Neural crest cell (in vitro differentiated cells): ENCODE data around the gene AGAP2. TPM values are rescaled to one million over a fixed set of nuclear protein-coding genes. Genes with fewer than 3 reads are reported as not detected.

ENCODE experiments used
- DNase-seq: peaks from one replicate; pipeline ENCODE4 v3.0.0; 2021; ENCODE audit warnings: low read depth, mixed read lengths, low spot score
- H3K27ac Mint-ChIP-seq: one replicate; pipeline ENCODE4 v1.8.0; 2021; ENCODE audit warnings: mild to moderate bottlenecking, mixed read lengths; ENCODE audit not compliant: unreplicated experiment
- H3K27me3 Mint-ChIP-seq: 2 replicates; pipeline ENCODE4 v1.8.0; 2021; ENCODE audit warnings: low read depth, mild to moderate bottlenecking, mixed read lengths
- H3K36me3 Mint-ChIP-seq: 2 replicates; pipeline ENCODE4 v1.8.0; 2021; ENCODE audit warnings: low read depth, mild to moderate bottlenecking, mixed read lengths
- H3K4me1 Mint-ChIP-seq: 2 replicates; pipeline ENCODE4 v1.8.0; 2021; ENCODE audit warnings: mixed read lengths
- H3K4me3 Mint-ChIP-seq: one replicate; pipeline ENCODE4 v1.8.0; 2021; ENCODE audit warnings: mild to moderate bottlenecking, mixed read lengths
- H3K9me3 Mint-ChIP-seq: 2 replicates; pipeline ENCODE4 v1.8.0; 2021; ENCODE audit warnings: mixed read lengths
- total RNA-seq: library from RNA; stranded (reverse); gene quantifications from 2 replicates; pipeline ENCODE4 v1.2.1, GENCODE V29; 2021
- TF ChIP-seq, protein P1 (sequence below): fragments of 200-600 bp; sonication (generic); conservative IDR thresholded peaks from 2 replicates; pipeline ENCODE4 v1.5.0; 2021; ENCODE audit warnings: antibody characterized with exemption, mild to moderate bottlenecking

Gene AGAP2
- total RNA-seq, 1 donor from 2014 or later: 4.1 TPM

GRCh38 chr12:57771873-57772428 is 33.4 kb upstream of the AGAP2 start, which contains the start of gene METTL1:
Gene METTL1 (minus strand): TSS chr12:57772105. CDS start chr12:57772083, 22 bp downstream.
- DNase-seq: peak; percentile 89
- Mint-ChIP-seq H3K27ac (peak within 1 kb of the TSS; percentile 100), H3K36me3 (peaks cover 14% of the 10 kb centered on the region), H3K4me1 (peaks cover 22% of the 10 kb centered on the region), H3K4me3 (peak within 1 kb of the TSS; percentile 99), H3K27me3 (peaks cover 26% of the 10 kb centered on the region), H3K9me3 (no peaks in the 10 kb centered on the region)
- TF ChIP-seq, protein P1, sequence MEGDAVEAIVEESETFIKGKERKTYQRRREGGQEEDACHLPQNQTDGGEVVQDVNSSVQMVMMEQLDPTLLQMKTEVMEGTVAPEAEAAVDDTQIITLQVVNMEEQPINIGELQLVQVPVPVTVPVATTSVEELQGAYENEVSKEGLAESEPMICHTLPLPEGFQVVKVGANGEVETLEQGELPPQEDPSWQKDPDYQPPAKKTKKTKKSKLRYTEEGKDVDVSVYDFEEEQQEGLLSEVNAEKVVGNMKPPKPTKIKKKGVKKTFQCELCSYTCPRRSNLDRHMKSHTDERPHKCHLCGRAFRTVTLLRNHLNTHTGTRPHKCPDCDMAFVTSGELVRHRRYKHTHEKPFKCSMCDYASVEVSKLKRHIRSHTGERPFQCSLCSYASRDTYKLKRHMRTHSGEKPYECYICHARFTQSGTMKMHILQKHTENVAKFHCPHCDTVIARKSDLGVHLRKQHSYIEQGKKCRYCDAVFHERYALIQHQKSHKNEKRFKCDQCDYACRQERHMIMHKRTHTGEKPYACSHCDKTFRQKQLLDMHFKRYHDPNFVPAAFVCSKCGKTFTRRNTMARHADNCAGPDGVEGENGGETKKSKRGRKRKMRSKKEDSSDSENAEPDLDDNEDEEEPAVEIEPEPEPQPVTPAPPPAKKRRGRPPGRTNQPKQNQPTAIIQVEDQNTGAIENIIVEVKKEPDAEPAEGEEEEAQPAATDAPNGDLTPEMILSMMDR: no peak

- peak; percentile 75 for DNase-seq
- Mint-ChIP-seq H3K9me3 (no peaks in the 10 kb centered on the region), H3K4me1 (peaks cover 28% of the 10 kb centered on the region), H3K27me3 (peaks cover 32% of the 10 kb centered on the region), H3K36me3 (peaks cover 14% of the 10 kb centered on the region), H3K4me3 (peak overlapping the region; percentile 99), H3K27ac (peak overlapping the region; percentile 100)
- TF ChIP-seq, protein P1: no peak
These were observed 32.8 kb upstream of the AGAP2 start for GRCh38 chr12:57771236-57771872.

GRCh38 chr12:57770734-57771133 is 32.2 kb upstream of the AGAP2 start:
- Mint-ChIP-seq H3K27ac (no peak overlapping the region), H3K4me3 (peak overlapping the region; percentile 66), H3K9me3 (no peaks in the 10 kb centered on the region), H3K36me3 (peaks cover 12% of the 10 kb centered on the region), H3K4me1 (peaks cover 29% of the 10 kb centered on the region), H3K27me3 (peaks cover 38% of the 10 kb centered on the region)
- TF ChIP-seq, protein P1: no peak
- DNase-seq: no peak

DNA sequence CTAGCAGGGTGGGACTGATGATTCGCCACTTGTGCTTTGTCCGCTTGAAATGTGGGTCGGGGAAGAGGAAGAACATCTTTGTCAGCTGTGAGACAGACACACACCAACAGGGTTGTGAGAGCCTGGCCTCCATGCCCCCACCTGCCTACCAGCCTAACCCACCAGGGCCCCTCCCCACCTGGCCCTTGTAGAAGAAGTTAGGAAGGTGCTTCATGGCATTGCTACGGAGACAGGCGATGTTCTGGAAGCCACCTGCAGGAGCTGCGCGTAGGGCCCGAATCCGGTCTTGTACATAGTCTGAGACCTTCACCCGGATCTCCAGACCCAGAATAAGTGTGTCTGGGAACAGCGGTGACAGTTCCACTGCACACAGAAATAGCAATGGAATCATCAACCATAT is 31.1 kb upstream of the AGAP2 start:
- peaks cover 27% of the 10 kb centered on the region for H3K4me1 Mint-ChIP-seq
- H3K27ac Mint-ChIP-seq: no peak overlapping the region
- H3K4me3 Mint-ChIP-seq: peak overlapping the region; percentile 58
- peaks cover 50% of the 10 kb centered on the region for H3K27me3 Mint-ChIP-seq
- H3K36me3 Mint-ChIP-seq: peaks cover 10% of the 10 kb centered on the region
- TF ChIP-seq, protein P1: no peak
- DNase-seq: no peak
- no peaks in the 10 kb centered on the region for H3K9me3 Mint-ChIP-seq

GRCh38 chr12:57767876-57768275 is 29.3 kb upstream of the AGAP2 start:
- Mint-ChIP-seq H3K36me3 (peaks cover 10% of the 10 kb centered on the region), H3K9me3 (no peaks in the 10 kb centered on the region), H3K4me1 (peaks cover 24% of the 10 kb centered on the region), H3K27me3 (peaks cover 67% of the 10 kb centered on the region), H3K27ac (no peak overlapping the region), H3K4me3 (no peak overlapping the region)
- DNase-seq: no peak
- TF ChIP-seq, protein P1: no peak
